Activated naive CD8-positive, alpha-beta T cell treated with anti-CD3 and anti-CD28 coated beads, Interleukin-2, amount 10 ng/mL, durations not matched to agents 7 days and 5 days (primary cell): ENCODE results near the gene ST6GALNAC1. TPM values are rescaled to one million over a fixed set of nuclear protein-coding genes. Genes with fewer than 3 reads are reported as not detected.
"Not testable (repeated sequence)": the region's sequence is repeated elsewhere in the genome, so short reads cannot be mapped to it uniquely, and the experiment has no call there.

Experiments used
- ATAC-seq: fragments of 150-1000 bp; cut with Tn5 transposase; one replicate; pipeline ENCODE4 v1.10.0; 2021; ENCODE audit warnings: low read depth, moderate library complexity
- POLR2A ChIA-PET: fragments of 350-600 bp; sonication (Branson Sonifier 250); formaldehyde crosslinking; loops from one replicate; lab custom pipeline; 2021; ENCODE audit warnings: antibody characterized with exemption; lab: Charles Lee
- DNase-seq: peaks from one replicate; pipeline ENCODE4 v3.0.0; 2021
- H3K27ac Mint-ChIP-seq: one replicate; pipeline ENCODE4 v1.8.0; 2022; ENCODE audit warnings: mild to moderate bottlenecking, mixed read lengths
- H3K27me3 Mint-ChIP-seq: one replicate; pipeline ENCODE4 v1.8.0; 2022; ENCODE audit warnings: mild to moderate bottlenecking, moderate library complexity, mixed read lengths
- H3K36me3 Mint-ChIP-seq: one replicate; pipeline ENCODE4 v1.8.0; 2021; ENCODE audit warnings: mild to moderate bottlenecking, mixed read lengths
- H3K4me1 Mint-ChIP-seq: one replicate; pipeline ENCODE4 v1.8.0; 2021; ENCODE audit warnings: mixed read lengths
- H3K4me3 Mint-ChIP-seq: one replicate; pipeline ENCODE4 v1.8.0; 2022; ENCODE audit warnings: mild to moderate bottlenecking, moderate library complexity, mixed read lengths
- H3K9me3 Mint-ChIP-seq: one replicate; pipeline ENCODE4 v1.8.0; 2021; ENCODE audit warnings: mixed read lengths
- total RNA-seq, 2 experiments: library from RNA; stranded (reverse); gene quantifications; one replicate each; pipeline ENCODE4 v1.2.3, GENCODE V29; 2021

The ST6GALNAC1 gene
- total RNA-seq, 2 experiments from 2014 or later = not detected

GRCh38 chr17:76631821-76632565 is 11.6 kb downstream of the ST6GALNAC1 start:
- no peak overlapping the region for H3K4me3 Mint-ChIP-seq

GRCh38 chr17:76630151-76630550 is 13.4 kb downstream of the ST6GALNAC1 start:
- ATAC-seq (no peak), DNase-seq (no peak)
- Mint-ChIP-seq H3K4me1 (no peaks in the 10 kb centered on the region), H3K9me3 (no peaks in the 10 kb centered on the region), H3K27me3 (peaks cover 6% of the 10 kb centered on the region), H3K36me3 (no peaks in the 10 kb centered on the region), H3K4me3 (no peak overlapping the region), H3K27ac (no peak overlapping the region)
- POLR2A ChIA-PET = no interaction called here

More at GRCh38 chr17:76631821-76632565, 11.6 kb downstream of the ST6GALNAC1 start:
- ATAC-seq (no peak), DNase-seq (no peak)
- Mint-ChIP-seq H3K27ac (no peak overlapping the region), H3K36me3 (no peaks in the 10 kb centered on the region), H3K4me1 (no peaks in the 10 kb centered on the region), H3K9me3 (no peaks in the 10 kb centered on the region), H3K27me3 (peaks cover 4% of the 10 kb centered on the region)
- POLR2A ChIA-PET = no interaction called here

DNA sequence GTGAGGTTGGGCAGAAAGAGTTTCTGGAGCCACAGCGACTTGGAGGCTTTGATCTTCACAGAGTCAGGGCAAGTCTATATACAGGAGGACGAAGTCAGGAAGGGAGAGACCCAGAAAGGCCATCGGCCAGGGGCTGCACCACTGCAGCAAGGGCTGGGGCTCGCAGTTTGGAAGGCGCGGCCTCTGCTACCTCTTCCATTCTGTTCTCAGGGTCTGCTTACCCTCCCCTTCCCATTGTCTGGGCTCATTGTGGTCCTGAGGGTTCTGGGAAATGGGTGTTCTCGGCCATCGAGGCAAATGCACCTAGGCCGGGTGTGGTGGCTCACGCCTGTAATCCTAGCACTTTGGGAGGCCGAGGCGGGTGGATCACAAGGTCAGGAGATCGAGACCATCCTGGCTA is 16.0 kb downstream of the ST6GALNAC1 start:
- Mint-ChIP-seq H3K27me3 (peaks cover 18% of the 10 kb centered on the region), H3K9me3 (no peaks in the 10 kb centered on the region), H3K4me3 (no peak overlapping the region), H3K4me1 (peaks cover 7% of the 10 kb centered on the region), H3K36me3 (no peaks in the 10 kb centered on the region), H3K27ac (no peak overlapping the region)
- no peak for ATAC-seq
- POLR2A ChIA-PET = no interaction called here
- DNase-seq = no peak

GRCh38 chr17:76626442-76626841 is 17.1 kb downstream of the ST6GALNAC1 start:
- ATAC-seq (no peak), DNase-seq (no peak)
- Mint-ChIP-seq H3K27me3 (peaks cover 14% of the 10 kb centered on the region), H3K36me3 (no peaks in the 10 kb centered on the region), H3K4me3 (no peak overlapping the region), H3K9me3 (no peaks in the 10 kb centered on the region), H3K27ac (no peak overlapping the region), H3K4me1 (peaks cover 7% of the 10 kb centered on the region)
- POLR2A ChIA-PET = no interaction called here

- Mint-ChIP-seq H3K27ac (no peak overlapping the region), H3K4me3 (no peak overlapping the region), H3K4me1 (peaks cover 7% of the 10 kb centered on the region), H3K27me3 (peaks cover 15% of the 10 kb centered on the region), H3K36me3 (no peaks in the 10 kb centered on the region), H3K9me3 (no peaks in the 10 kb centered on the region)
- DNase-seq (no peak), ATAC-seq (no peak)
- POLR2A ChIA-PET = interaction anchor here (1.0 kb wide), 1 partner anchor 46 kb away, joined by 3 read pairs; no protein-coding TSS in a partner anchor
These were observed 18.1 kb downstream of the ST6GALNAC1 start for GRCh38 chr17:76625496-76625895.

GRCh38 chr17:76623271-76624146 is 20.0 kb downstream of the ST6GALNAC1 start:
- peaks cover 7% of the 10 kb centered on the region for H3K4me1 Mint-ChIP-seq
- H3K4me3 Mint-ChIP-seq = no peak overlapping the region
- no peak overlapping the region for H3K27ac Mint-ChIP-seq
- H3K9me3 Mint-ChIP-seq = no peaks in the 10 kb centered on the region
- POLR2A ChIA-PET = interaction anchor here (0.6 to 1.1 kb wide), 3 partner anchors 34 to 80 kb away, joined by 3 to 6 read pairs (median 4); no protein-coding TSS in a partner anchor
- DNase-seq (peak; percentile 82), ATAC-seq (peak; percentile 90)
- no peaks in the 10 kb centered on the region for H3K36me3 Mint-ChIP-seq
- peaks cover 18% of the 10 kb centered on the region for H3K27me3 Mint-ChIP-seq

DNA sequence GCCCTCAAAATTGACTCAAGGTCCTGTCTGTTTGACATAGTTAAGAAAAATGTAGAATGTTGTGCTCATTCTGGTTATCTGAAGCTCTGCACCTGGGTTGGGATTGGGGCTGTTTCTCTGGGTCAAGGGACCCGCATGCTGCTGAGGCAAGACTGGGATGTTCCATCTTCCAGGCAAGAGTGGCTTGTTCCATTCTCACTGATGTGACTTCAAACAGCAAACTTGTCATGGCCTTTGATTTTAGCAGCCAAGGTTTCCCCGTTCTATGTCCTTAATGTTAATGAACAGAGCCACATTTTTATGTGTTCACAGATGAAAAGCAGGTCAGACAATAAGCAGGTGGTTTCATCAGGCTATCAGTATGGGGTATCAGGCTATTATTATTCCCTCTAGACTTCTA is 25.7 kb downstream of the ST6GALNAC1 start:
- Mint-ChIP-seq H3K9me3 (no peaks in the 10 kb centered on the region), H3K4me1 (peaks cover 2% of the 10 kb centered on the region), H3K27me3 (peaks cover 7% of the 10 kb centered on the region), H3K27ac (no peak overlapping the region), H3K4me3 (no peak overlapping the region), H3K36me3 (no peaks in the 10 kb centered on the region)
- POLR2A ChIA-PET = no interaction called here
- DNase-seq = no peak
- no peak for ATAC-seq

DNA sequence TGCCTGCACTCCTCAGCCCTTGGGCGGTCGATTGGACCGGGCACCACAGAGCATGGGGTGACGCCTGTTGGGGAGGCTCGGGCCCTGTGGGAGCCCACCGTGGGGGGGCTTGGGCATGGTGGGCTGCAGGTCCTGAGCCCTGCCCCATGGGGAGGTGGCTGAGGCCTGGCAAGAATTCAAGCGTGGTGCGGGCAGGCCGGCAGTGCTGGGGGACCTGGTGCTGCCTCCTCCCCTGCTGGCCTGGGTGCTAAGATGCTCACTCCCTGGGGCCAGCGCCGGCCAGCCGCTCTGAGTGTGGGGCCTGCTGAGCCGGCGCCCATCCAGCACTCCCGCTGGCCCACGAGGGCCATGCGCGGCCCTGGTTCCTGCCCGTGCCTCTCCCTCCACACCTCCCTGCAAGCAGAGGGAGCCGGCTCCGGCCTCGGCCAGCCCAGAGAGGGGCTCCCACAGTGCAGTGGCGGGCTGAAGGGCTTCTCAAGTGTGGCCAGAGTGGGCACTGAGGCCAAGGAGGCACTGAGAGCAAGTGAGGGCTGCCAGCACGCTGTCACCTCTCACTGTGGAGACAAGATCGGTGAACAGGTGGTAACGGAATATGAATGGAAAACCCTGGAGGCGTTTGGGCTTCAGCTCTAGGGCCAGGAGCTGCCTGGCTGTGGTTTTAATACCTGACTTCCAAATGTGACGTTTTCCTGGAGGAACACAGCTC is 28.5 kb downstream of the ST6GALNAC1 start:
- Mint-ChIP-seq H3K4me1 (peaks cover 2% of the 10 kb centered on the region), H3K4me3 (no peak overlapping the region), H3K36me3 (no peaks in the 10 kb centered on the region), H3K27me3 (peaks cover 12% of the 10 kb centered on the region), H3K9me3 (no peaks in the 10 kb centered on the region), H3K27ac (no peak overlapping the region)
- POLR2A ChIA-PET = no interaction called here
- DNase-seq (no peak), ATAC-seq (no peak)

GRCh38 chr17:76614064-76614759 is 29.3 kb downstream of the ST6GALNAC1 start:
- H3K36me3 Mint-ChIP-seq, H3K27ac Mint-ChIP-seq, H3K4me3 Mint-ChIP-seq, H3K4me1 Mint-ChIP-seq, H3K9me3 Mint-ChIP-seq, DNase-seq, ATAC-seq, POLR2A ChIA-PET: not testable (repeated sequence)
- peaks cover 12% of the 10 kb centered on the region for H3K27me3 Mint-ChIP-seq

DNA sequence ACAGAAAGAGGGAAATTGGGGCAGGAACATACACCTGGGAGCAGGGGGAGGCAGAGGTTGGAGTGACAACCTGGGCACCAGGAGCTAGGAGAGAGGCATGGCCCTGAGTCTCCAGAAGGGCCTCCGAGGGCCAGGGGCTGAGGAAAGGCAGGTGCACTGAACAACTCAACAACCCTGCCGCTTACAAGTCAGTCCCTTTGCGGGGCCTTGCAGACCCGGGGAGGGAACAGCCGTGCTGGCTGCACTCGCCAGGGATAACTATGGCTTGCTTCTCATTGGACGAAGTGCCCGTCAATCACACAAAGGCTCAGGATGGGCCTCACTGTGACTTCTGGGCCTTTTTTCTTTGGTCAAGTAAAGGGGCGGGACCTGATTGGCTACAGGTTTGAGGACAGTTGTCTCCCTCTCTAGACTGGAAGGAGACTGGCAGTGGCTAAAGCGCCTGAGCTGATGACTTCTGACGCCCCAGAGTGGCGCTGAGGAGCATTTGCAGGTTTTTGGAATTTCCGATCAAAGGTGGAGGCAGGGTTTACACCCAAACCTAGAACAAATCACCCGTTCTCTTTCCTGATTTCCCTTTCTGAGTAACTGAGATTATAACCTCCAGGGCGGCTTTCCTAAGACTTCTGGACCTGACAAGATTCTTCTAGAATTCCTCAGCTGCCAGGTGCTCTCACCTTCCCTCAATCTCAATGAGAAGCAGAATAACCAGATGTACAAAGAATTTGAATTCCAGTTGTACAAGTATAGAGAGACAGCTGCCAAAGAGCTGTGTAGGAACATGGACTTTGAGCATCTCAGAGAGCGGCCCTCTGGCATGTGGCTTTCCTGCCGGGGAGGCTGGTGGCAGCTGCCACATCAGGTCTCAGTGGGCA is 30.3 kb downstream of the ST6GALNAC1 start:
- Mint-ChIP-seq H3K4me1 (peaks cover 2% of the 10 kb centered on the region), H3K27me3 (peaks cover 11% of the 10 kb centered on the region), H3K4me3 (no peak overlapping the region), H3K36me3 (no peaks in the 10 kb centered on the region), H3K9me3 (no peaks in the 10 kb centered on the region), H3K27ac (no peak overlapping the region)
- no peak for DNase-seq
- no peak for ATAC-seq
- POLR2A ChIA-PET = no interaction called here

GRCh38 chr17:76612465-76612864 is 31.1 kb downstream of the ST6GALNAC1 start:
- H3K27ac Mint-ChIP-seq = no peak overlapping the region
- peaks cover 2% of the 10 kb centered on the region for H3K4me1 Mint-ChIP-seq
- no peaks in the 10 kb centered on the region for H3K9me3 Mint-ChIP-seq
- H3K4me3 Mint-ChIP-seq = no peak overlapping the region
- POLR2A ChIA-PET = interaction anchor here (1.5 kb wide), 1 partner anchor 46 kb away, joined by 3 read pairs; no protein-coding TSS in a partner anchor
- ATAC-seq (no peak), DNase-seq (no peak)
- H3K36me3 Mint-ChIP-seq = no peaks in the 10 kb centered on the region
- H3K27me3 Mint-ChIP-seq = peaks cover 8% of the 10 kb centered on the region

DNA sequence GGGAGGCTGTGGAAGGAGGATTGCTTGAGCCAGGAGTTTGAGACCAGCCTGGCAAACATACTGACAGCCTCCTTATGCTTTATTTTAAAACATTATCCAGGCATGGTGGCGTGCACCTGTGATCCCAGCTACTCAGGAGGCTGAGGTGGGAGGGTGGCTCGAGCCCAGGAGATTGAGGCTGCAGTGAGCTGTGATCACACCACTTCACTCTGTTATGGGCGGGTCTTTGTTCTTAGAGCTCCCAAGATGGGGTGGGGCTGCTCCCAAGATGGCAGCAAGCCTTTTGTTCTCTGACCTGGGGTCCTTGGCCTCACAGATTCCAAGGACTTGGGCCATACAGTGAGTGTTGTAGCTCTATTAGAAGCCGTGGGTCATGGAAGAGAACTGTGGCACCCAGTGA is 31.8 kb downstream of the ST6GALNAC1 start:
- ATAC-seq (no peak), DNase-seq (no peak)
- Mint-ChIP-seq H3K4me3 (no peak overlapping the region), H3K9me3 (no peaks in the 10 kb centered on the region), H3K27ac (no peak overlapping the region), H3K27me3 (peaks cover 8% of the 10 kb centered on the region), H3K4me1 (peaks cover 2% of the 10 kb centered on the region), H3K36me3 (no peaks in the 10 kb centered on the region)
- POLR2A ChIA-PET = interaction anchor here (1.5 kb wide), 1 partner anchor 47 kb away, joined by 3 read pairs; no protein-coding TSS in a partner anchor
